GM19043 (cell line): ENCODE measurements around the gene OR5A1.

Experiments
- ATAC-seq: cut with Tn5 transposase; IDR thresholded peaks from one replicate; pipeline ENCODE4 v1.9.1; 2021; ENCODE audit warnings: low read depth; ENCODE audit not compliant: unreplicated experiment

Gene OR5A1

DNA sequence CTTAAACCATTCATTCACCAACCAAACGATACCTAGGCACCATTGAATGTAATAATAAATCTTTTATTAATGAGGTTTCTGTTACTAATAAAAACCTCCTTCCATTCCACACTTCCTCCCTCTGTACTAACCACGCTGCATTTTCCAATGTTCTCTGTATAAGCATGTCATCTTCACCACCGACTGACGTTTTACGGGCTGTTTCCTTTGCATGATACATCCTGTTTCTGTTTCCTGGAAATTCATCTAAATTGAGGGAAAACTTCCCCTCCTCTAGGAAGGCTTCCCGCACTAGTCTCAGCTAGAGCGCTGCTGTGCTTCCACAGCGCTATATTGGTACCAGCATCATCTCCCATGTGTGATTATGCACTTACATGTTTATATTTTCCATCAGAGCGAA is 38.9 kb downstream of the OR5A1 start:
- no peak for ATAC-seq

DNA sequence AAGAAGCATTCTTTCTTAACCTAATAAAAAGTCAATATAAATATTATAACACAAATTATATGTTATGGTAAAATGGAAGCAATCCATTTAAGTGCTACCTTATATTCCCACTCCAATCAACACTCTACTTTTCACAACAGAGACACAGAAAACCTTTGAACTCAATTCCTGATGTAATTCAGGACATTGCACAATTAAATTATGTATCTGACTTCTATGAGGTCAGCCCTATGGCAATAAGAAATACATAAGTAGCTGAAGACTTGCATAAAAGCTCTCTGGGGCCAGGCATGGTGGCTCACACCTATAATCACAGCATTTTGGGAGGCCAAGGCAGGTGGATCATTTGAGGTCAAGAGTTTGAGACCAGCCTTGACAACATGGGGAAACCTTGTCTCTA is 43.6 kb downstream of the OR5A1 start:
- ATAC-seq = no peak

GRCh38 chr11:59480359-59480758 is 44.1 kb downstream of the OR5A1 start:
- ATAC-seq = no peak
